HepG2 (cell line): ENCODE data around the gene FIZ1. TPM values are rescaled to one million over a fixed set of nuclear protein-coding genes. Genes with fewer than 3 reads are reported as not detected.

ENCODE experiments used
- CHD2 ChIP-seq: IDR thresholded peaks from 2 replicates; pipeline ENCODE4 v1.6.1; 2011; ENCODE audit warnings: low read depth, low read length, improper control_type of control experiment
- ETV6 ChIP-seq: sonication (generic); formaldehyde crosslinking; conservative IDR thresholded peaks from 2 replicates; pipeline ENCODE4 v1.4.0; 2020; ENCODE audit warnings: missing genetic modification reagents
- FOSL2 ChIP-seq: sonication (generic); formaldehyde crosslinking; IDR thresholded peaks from 2 replicates; pipeline ENCODE4 v1.4.0; 2020; ENCODE audit warnings: missing genetic modification reagents
- FOXC1 ChIP-seq: sonication (generic); formaldehyde crosslinking; IDR thresholded peaks from 2 replicates; pipeline ENCODE4 v1.8.0; 2022; ENCODE audit warnings: mild to moderate bottlenecking, missing genetic modification reagents, borderline replicate concordance
- FOXK1 ChIP-seq: sonication (generic); formaldehyde crosslinking; IDR thresholded peaks from 2 replicates; pipeline ENCODE4 v1.4.0; 2020; ENCODE audit warnings: low read depth, missing genetic modification reagents, borderline replicate concordance
- HOXA9 ChIP-seq: sonication (generic); formaldehyde crosslinking; IDR thresholded peaks from 2 replicates; pipeline ENCODE4 v1.8.1; 2022; ENCODE audit warnings: missing genetic modification reagents, mild to moderate bottlenecking, moderate library complexity, borderline replicate concordance
- MTA1 ChIP-seq: sonication (generic); formaldehyde crosslinking; IDR thresholded peaks from 2 replicates; pipeline ENCODE4 v1.4.0; 2020; ENCODE audit warnings: missing genetic modification reagents, mild to moderate bottlenecking, borderline replicate concordance
- RAD21 ChIP-seq: fragments of 450-650 bp; formaldehyde crosslinking; IDR thresholded peaks from 2 replicates; pipeline ENCODE4 v1.5.0; 2020; ENCODE audit warnings: mild to moderate bottlenecking
- YY1 ChIP-seq: IDR thresholded peaks from 2 replicates; pipeline ENCODE4 v1.6.1; 2011; ENCODE audit warnings: low read length, low read depth, moderate library complexity, mild to moderate bottlenecking; ENCODE audit not compliant: insufficient read depth, insufficient replicate concordance
- ZMYM2 ChIP-seq: sonication (generic); formaldehyde crosslinking; IDR thresholded peaks from 2 replicates; pipeline ENCODE4 v1.8.0; 2022; ENCODE audit warnings: mild to moderate bottlenecking, missing genetic modification reagents
- ZNF441 ChIP-seq: sonication (generic); formaldehyde crosslinking; IDR thresholded peaks from 2 replicates; pipeline ENCODE4 v1.7.0; 2021; ENCODE audit warnings: missing genetic modification reagents, borderline replicate concordance
- ZNF557 ChIP-seq: sonication (generic); formaldehyde crosslinking; IDR thresholded peaks from 2 replicates; pipeline ENCODE4 v1.4.0; 2020; ENCODE audit warnings: missing genetic modification reagents
- ZNF616 ChIP-seq: sonication (generic); formaldehyde crosslinking; IDR thresholded peaks from 2 replicates; pipeline ENCODE4 v1.5.0; 2020; ENCODE audit warnings: low read depth, mild to moderate bottlenecking, missing genetic modification reagents
- polyA plus RNA-seq, 8 experiments: library from polyadenylated mRNA; depleted of rRNA in 3 of 8; stranded (reverse) in 7 of 8; unstranded in 1 of 8; fragments of >200 nt; fragmentation: Illumina TruSeq in 4 of 8; extraction: Trizol in 4 of 8; gene quantifications; 2 replicates each; pipeline versions ENCODE4 v1.2.1 to v1.2.3, GENCODE V29; 2011 to 2016; ENCODE audit warnings: low read depth in 4 of 8, missing spikeins in 1 of 8, mixed read lengths in 1 of 8; ENCODE audit not compliant: insufficient read depth in 1 of 8
- total RNA-seq, 5 experiments: library from RNA; depleted of rRNA; stranded (reverse); fragments of >200 nt; fragmentation: Illumina TruSeq; extraction: Trizol; gene quantifications; 2 replicates each; pipeline ENCODE4 v1.2.3, GENCODE V29; 2016; ENCODE audit warnings: low read depth in 1 of 5
- TF ChIP-seq, protein P1 (sequence below): sonication (generic); formaldehyde crosslinking; IDR thresholded peaks from one replicate; pipeline ENCODE4 v1.5.1; 2020; ENCODE audit warnings: mild to moderate bottlenecking, missing genetic modification reagents; ENCODE audit errors: not compliant biosample characterization
- TF ChIP-seq, protein P2 (sequence below): sonication (generic); formaldehyde crosslinking; IDR thresholded peaks from 2 replicates; pipeline ENCODE4 v1.8.1; 2023; ENCODE audit warnings: mild to moderate bottlenecking, missing genetic modification reagents
- TF ChIP-seq, protein P3 (sequence below): sonication (generic); formaldehyde crosslinking; IDR thresholded peaks from 2 replicates; pipeline ENCODE4 v1.8.0; 2022; ENCODE audit warnings: missing genetic modification reagents, mild to moderate bottlenecking, moderate library complexity, borderline replicate concordance

Gene FIZ1
- total and polyA plus RNA-seq, 2 of the 13 experiments (the other 11 are each of a cell fraction or from before 2014, with no cell fraction given), result 3.6 to 5.9 TPM

DNA sequence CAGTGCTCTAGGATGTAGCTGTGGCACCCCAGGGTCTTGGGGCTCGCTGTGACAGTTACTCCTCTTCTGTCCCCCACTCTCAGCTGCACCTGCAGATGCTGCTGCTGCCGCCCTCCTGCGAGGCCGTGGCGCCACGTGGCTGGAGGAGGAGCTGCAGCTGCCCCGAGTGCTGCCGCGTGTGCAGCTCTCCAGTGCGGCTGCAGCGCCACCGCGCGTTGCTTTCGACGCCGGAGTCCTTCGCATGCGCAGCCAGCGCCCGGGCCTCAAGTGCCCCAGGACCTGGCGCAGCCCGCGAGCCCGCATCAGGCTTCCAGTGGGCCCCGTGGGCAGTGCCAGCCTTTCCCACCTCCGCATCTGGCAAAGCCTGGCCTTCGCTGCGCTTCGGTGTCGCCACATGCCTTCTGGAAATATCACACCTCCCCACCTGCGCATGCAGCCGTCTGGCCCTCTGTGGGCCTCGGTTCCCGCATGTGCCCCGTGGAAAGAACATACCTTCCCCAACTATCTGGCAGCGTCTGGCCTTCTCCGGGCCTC, 40.8 kb upstream of the FIZ1 start (continued):
- TF ChIP-seq ZNF441 (CRISPR knock-in tag), result no peak
- TF ChIP-seq YY1, result no peak
- TF ChIP-seq, protein P1, sequence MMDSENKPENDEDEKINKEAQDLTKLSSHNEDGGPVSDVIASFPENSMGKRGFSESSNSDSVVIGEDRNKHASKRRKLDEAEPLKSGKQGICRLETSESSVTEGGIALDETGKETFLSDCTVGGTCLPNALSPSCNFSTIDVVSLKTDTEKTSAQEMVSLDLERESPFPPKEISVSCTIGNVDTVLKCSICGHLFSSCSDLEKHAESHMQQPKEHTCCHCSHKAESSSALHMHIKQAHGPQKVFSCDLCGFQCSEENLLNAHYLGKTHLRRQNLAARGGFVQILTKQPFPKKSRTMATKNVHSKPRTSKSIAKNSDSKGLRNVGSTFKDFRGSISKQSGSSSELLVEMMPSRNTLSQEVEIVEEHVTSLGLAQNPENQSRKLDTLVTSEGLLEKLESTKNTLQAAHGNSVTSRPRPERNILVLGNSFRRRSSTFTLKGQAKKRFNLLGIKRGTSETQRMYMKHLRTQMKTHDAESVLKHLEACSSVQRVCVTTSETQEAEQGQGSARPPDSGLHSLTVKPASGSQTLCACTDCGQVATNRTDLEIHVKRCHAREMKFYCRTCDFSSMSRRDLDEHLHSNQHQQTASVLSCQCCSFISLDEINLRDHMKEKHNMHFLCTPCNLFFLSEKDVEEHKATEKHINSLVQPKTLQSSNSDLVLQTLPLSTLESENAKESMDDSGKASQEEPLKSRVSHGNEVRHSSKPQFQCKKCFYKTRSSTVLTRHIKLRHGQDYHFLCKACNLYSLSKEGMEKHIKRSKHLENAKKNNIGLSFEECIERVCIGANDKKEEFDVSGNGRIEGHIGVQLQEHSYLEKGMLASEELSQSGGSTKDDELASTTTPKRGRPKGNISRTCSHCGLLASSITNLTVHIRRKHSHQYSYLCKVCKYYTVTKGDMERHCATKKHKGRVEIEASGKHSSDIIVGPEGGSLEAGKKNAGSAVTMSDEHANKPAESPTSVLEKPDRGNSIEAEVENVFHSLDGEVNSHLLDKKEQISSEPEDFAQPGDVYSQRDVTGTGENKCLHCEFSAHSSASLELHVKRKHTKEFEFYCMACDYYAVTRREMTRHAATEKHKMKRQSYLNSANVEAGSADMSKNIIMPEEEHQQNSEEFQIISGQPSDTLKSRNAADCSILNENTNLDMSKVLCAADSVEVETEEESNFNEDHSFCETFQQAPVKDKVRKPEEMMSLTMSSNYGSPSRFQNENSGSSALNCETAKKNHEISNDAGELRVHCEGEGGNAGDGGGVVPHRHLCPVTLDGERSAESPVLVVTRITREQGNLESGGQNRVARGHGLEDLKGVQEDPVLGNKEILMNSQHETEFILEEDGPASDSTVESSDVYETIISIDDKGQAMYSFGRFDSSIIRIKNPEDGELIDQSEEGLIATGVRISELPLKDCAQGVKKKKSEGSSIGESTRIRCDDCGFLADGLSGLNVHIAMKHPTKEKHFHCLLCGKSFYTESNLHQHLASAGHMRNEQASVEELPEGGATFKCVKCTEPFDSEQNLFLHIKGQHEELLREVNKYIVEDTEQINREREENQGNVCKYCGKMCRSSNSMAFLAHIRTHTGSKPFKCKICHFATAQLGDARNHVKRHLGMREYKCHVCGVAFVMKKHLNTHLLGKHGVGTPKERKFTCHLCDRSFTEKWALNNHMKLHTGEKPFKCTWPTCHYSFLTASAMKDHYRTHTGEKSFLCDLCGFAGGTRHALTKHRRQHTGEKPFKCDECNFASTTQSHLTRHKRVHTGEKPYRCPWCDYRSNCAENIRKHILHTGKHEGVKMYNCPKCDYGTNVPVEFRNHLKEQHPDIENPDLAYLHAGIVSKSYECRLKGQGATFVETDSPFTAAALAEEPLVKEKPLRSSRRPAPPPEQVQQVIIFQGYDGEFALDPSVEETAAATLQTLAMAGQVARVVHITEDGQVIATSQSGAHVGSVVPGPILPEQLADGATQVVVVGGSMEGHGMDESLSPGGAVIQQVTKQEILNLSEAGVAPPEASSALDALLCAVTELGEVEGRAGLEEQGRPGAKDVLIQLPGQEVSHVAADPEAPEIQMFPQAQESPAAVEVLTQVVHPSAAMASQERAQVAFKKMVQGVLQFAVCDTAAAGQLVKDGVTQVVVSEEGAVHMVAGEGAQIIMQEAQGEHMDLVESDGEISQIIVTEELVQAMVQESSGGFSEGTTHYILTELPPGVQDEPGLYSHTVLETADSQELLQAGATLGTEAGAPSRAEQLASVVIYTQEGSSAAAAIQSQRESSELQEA (CRISPR knock-in tag), result no peak
- no peak for TF ChIP-seq CHD2
- no peak for TF ChIP-seq FOSL2
- TF ChIP-seq, protein P2, sequence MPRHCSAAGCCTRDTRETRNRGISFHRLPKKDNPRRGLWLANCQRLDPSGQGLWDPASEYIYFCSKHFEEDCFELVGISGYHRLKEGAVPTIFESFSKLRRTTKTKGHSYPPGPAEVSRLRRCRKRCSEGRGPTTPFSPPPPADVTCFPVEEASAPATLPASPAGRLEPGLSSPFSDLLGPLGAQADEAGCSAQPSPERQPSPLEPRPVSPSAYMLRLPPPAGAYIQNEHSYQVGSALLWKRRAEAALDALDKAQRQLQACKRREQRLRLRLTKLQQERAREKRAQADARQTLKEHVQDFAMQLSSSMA, result no peak
- TF ChIP-seq ZMYM2 (CRISPR knock-in tag), result no peak
- no peak for TF ChIP-seq ZNF557 (CRISPR knock-in tag)
- no peak for TF ChIP-seq HOXA9 (CRISPR knock-in tag)
- no peak for TF ChIP-seq MTA1 (CRISPR knock-in tag)
- TF ChIP-seq ZNF616 (CRISPR knock-in tag), result no peak
- no peak for TF ChIP-seq RAD21 (CRISPR knock-in tag)
- TF ChIP-seq, protein P3, sequence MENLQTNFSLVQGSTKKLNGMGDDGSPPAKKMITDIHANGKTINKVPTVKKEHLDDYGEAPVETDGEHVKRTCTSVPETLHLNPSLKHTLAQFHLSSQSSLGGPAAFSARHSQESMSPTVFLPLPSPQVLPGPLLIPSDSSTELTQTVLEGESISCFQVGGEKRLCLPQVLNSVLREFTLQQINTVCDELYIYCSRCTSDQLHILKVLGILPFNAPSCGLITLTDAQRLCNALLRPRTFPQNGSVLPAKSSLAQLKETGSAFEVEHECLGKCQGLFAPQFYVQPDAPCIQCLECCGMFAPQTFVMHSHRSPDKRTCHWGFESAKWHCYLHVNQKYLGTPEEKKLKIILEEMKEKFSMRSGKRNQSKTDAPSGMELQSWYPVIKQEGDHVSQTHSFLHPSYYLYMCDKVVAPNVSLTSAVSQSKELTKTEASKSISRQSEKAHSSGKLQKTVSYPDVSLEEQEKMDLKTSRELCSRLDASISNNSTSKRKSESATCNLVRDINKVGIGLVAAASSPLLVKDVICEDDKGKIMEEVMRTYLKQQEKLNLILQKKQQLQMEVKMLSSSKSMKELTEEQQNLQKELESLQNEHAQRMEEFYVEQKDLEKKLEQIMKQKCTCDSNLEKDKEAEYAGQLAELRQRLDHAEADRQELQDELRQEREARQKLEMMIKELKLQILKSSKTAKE, result 0 out of 2 replicates have a peak, but pooled peaks have one; percentile 13
- TF ChIP-seq FOXC1 (CRISPR knock-in tag), result 0 out of 2 replicates have a peak, but pooled peaks have one; percentile 33
- TF ChIP-seq ETV6 (CRISPR knock-in tag), result no peak
- TF ChIP-seq FOXK1, result no peak
